Measurements from ENCODE around the gene MLXIP.
A peak's percentile ranks its signal among the peaks of the same experiment; 100 is the strongest.

MLXIP gene

GRCh38 chr12:122078141-122079032, at the start of gene MLXIP:
Gene MLXIP (plus strand): TSS chr12:122078756. CDS start chr12:122078854, 98 bp downstream.
- in situ Hi-C loops (cut with MboI; ENCODE audit: low pct_unique_long_range_greater_than_20kb, low sequenced_read_pairs, unreplicated experiment): no loop called here
- no peak for TF ChIP-seq CTCF (IDR thresholded peaks at IDR 0.05; ENCODE audit: extremely low read depth, insufficient read depth, missing control alignments)
- DNase-seq (ENCODE audit: low spot score): peak; percentile 98

GRCh38 chr12:122028905-122029560, 49.5 kb upstream of the MLXIP start:
- DNase-seq (ENCODE audit: low spot score): peak; percentile 87
- in situ Hi-C loops (cut with MboI; ENCODE audit: low pct_unique_long_range_greater_than_20kb, low sequenced_read_pairs, unreplicated experiment): no loop called here
- TF ChIP-seq CTCF (IDR thresholded peaks at IDR 0.05; ENCODE audit: extremely low read depth, insufficient read depth, missing control alignments): peak; percentile 33

- in situ Hi-C loops (cut with MboI; ENCODE audit: low pct_unique_long_range_greater_than_20kb, low sequenced_read_pairs, unreplicated experiment): no loop called here
- DNase-seq (ENCODE audit: low spot score): no peak
- TF ChIP-seq CTCF (IDR thresholded peaks at IDR 0.05; ENCODE audit: extremely low read depth, insufficient read depth, missing control alignments): no peak
These were observed 48.7 kb upstream of the MLXIP start for GRCh38 chr12:122029620-122030423.

- no peak for DNase-seq (ENCODE audit: low spot score)
- in situ Hi-C loops (cut with MboI; ENCODE audit: low pct_unique_long_range_greater_than_20kb, low sequenced_read_pairs, unreplicated experiment): no loop called here
- no peak for TF ChIP-seq CTCF (IDR thresholded peaks at IDR 0.05; ENCODE audit: extremely low read depth, insufficient read depth, missing control alignments)
These were observed 48.0 kb upstream of the MLXIP start for GRCh38 chr12:122030424-122031035.

GRCh38 chr12:122031342-122032216, 47.0 kb upstream of the MLXIP start:
- no peak for DNase-seq (ENCODE audit: low spot score)
- in situ Hi-C loops (cut with MboI; ENCODE audit: low pct_unique_long_range_greater_than_20kb, low sequenced_read_pairs, unreplicated experiment): no loop called here
- peak; percentile 61 for TF ChIP-seq CTCF (IDR thresholded peaks at IDR 0.05; ENCODE audit: extremely low read depth, insufficient read depth, missing control alignments)

All from GM13977 (cell line).